ENCODE measurements around the gene AMACR. TPM values are rescaled to one million over a fixed set of nuclear protein-coding genes. Genes with fewer than 3 reads are reported as not detected.

Gene AMACR
- total and polyA plus RNA-seq, 2 of the 8 experiments (the other 6 are each of a cell fraction or from before 2014, with no cell fraction given), result 9.1 to 12.6 TPM

DNA sequence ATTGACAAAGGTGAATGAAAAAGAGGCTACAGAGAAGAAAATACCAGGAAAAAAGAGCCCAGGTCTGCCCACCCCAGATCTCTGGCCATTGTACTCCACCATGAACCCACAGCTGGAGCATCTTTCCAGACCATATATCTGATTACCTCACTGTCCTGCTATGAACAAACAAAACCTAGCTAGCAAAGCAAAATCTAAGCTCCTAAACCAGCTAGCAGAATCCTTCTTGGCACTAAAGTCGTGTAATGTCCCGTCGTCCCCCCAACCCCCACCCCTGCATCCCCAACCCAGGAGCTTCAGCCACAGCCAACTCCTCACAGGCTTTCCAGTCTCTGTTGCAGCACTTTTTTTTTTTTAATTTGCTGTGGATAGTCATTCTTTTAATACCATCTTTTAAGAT is 32.6 kb upstream of the AMACR start:
- Histone ChIP-seq H3K23ac (ENCODE audit: insufficient read length) (no peak overlapping the region), H3K14ac (ENCODE audit: insufficient read length) (no peak overlapping the region), H3K23me2 (ENCODE audit: low read depth, low read length) (no peaks in the 10 kb centered on the region), H3K4me2 (ENCODE audit: insufficient read depth in 1 of 2, low read depth in 2 of 2, low read length in 2 of 2) (no peak overlapping the region), H4K91ac (replicated peaks; ENCODE audit: insufficient read length, low read length) (no peak overlapping the region), H3K9ac (replicated peaks in 1 of 4; ENCODE audit: extremely low read depth in 1 of 4, low read depth in 3 of 4, low read length in 3 of 4) (no peak overlapping the region), H2BK20ac (ENCODE audit: low read length) (no peak overlapping the region), H3K79me1 (ENCODE audit: low read depth, low read length) (no peaks in the 10 kb centered on the region), H2BK5ac (ENCODE audit: low read depth, low read length) (no peak overlapping the region), H3K36me3 (ENCODE audit: control insufficient read depth in 2 of 4, insufficient read depth in 4 of 4, low read length in 3 of 4) (no peaks in the 10 kb centered on the region), H2BK15ac (ENCODE audit: low read length) (no peak overlapping the region), H3K4ac (replicated peaks; ENCODE audit: insufficient read length, low read depth, low read length) (no peak overlapping the region), H3K4me1 (replicated peaks in 1 of 4; ENCODE audit: control insufficient read depth in 3 of 4, insufficient read depth in 4 of 4, low read length in 3 of 4) (no peaks in the 10 kb centered on the region), H2BK120ac (replicated peaks; ENCODE audit: low read depth, low read length) (no peak overlapping the region), H3K9me3 (ENCODE audit: insufficient read depth in 2 of 2, low read depth in 1 of 2, low read length in 1 of 2) (no peaks in the 10 kb centered on the region), H3K27ac (ENCODE audit: low read depth, low read length) (no peak overlapping the region), H2BK12ac (ENCODE audit: low read depth, low read length) (no peak overlapping the region), H4K8ac (ENCODE audit: extremely low read depth, insufficient read depth, low read length) (no peak overlapping the region), H3K27me3 (replicated peaks in 1 of 4; ENCODE audit: control insufficient read depth in 3 of 4, extremely low read depth in 1 of 4, insufficient read depth in 3 of 4, low read length in 3 of 4) (no peaks in the 10 kb centered on the region), H2AK5ac (ENCODE audit: low read depth, low read length) (no peak overlapping the region), H3K79me2 (ENCODE audit: control insufficient read depth in 1 of 2, insufficient read depth in 2 of 2, low read length in 2 of 2) (no peaks in the 10 kb centered on the region), H4K20me1 (replicated peaks in 1 of 2; ENCODE audit: control insufficient read depth in 1 of 2, insufficient read depth in 2 of 2, low read length in 2 of 2) (no peaks in the 10 kb centered on the region), H2AFZ (ENCODE audit: low read length) (no peak overlapping the region), H3K56ac (replicated peaks; ENCODE audit: insufficient read length, low read depth, low read length) (no peak overlapping the region), H3K18ac (ENCODE audit: extremely low read depth, low read length) (no peak overlapping the region), H4K5ac (ENCODE audit: insufficient read length, low read depth, low read length) (no peak overlapping the region), H3K4me3 (ENCODE audit: extremely low read depth in 1 of 4, insufficient read depth in 2 of 4, low read depth in 3 of 4, low read length in 4 of 4) (no peak overlapping the region)
- ChIA-PET POLR2A (ENCODE audit: partially characterized antibody) (no interaction called here), CTCF (ENCODE audit: partially characterized antibody) (interaction anchor here (0.6 to 2.1 kb wide), 3 partner anchors 8 to 456 kb away, joined by 4 to 9 read pairs (median 4); no protein-coding TSS in a partner anchor)
- WGBS, 2 experiments (ENCODE audit: extremely low coverage in 1 of 2, insufficient coverage in 1 of 2, insufficient read length in 1 of 2, insufficient replicate concordance in 2 of 2, low coverage in 1 of 2, low lambda C conversion rate in 2 of 2, missing lambda C conversion rate in 1 of 2), result 93% methylated on average over 3 of the region's 3 CpGs; no CpG with 5 or more reads in 1 of the 2 experiments
- DNase-seq (ENCODE audit: low read depth in 1 of 2, low spot score in 2 of 2), result no peak
- no peak for FAIRE-seq
- no peak for TF ChIP-seq RXRA (IDR thresholded peaks at IDR 0.05; ENCODE audit: insufficient read depth, low read depth, low read length)
- TF ChIP-seq FOSL1 (IDR thresholded peaks at IDR 0.05; ENCODE audit: insufficient read depth, low read depth, low read length), result no peak
- no peak for TF ChIP-seq MAX (IDR thresholded peaks at IDR 0.05)
- TF ChIP-seq SP2 (IDR thresholded peaks at IDR 0.05; ENCODE audit: low read length), result no peak
- no peak for TF ChIP-seq CREB1 (IDR thresholded peaks at IDR 0.05)

Measured in H1 (cell line).